Prostate gland (tissue), 2 donors: Measurements from ENCODE around the gene LNPK. TPM values are rescaled to one million over a fixed set of nuclear protein-coding genes. Genes with fewer than 3 reads are reported as not detected.

Source experiments
- DNase-seq: peaks from one replicate; pipeline ENCODE4 v3.0.0-alpha.2; 2019; ENCODE audit warnings: low spot score
- H3K27ac ChIP-seq, 2 donors: fragments of 200-600 bp; sonication (generic); 2 replicates each; pipeline ENCODE4 v1.5.1; 2017 to 2019
- H3K27me3 ChIP-seq: fragments of 200-600 bp; sonication (generic); replicated peaks from 2 replicates; pipeline ENCODE4 v1.5.1; 2019; ENCODE audit not compliant: insufficient read depth
- H3K36me3 ChIP-seq, 2 donors: fragments of 200-600 bp; sonication (generic); 1 replicate in 1 of 2; 2 replicates in 1 of 2; pipeline versions ENCODE4 v1.5.1 to v1.8.1; 2017 to 2019
- H3K4me1 ChIP-seq: fragments of 200-600 bp; sonication (generic); replicated peaks from 2 replicates; pipeline ENCODE4 v1.5.1; 2019
- H3K4me3 ChIP-seq, 2 donors: fragments of 200-600 bp; sonication (generic); 2 replicates each; pipeline ENCODE4 v1.5.1; 2017 to 2019
- H3K9me3 ChIP-seq: fragments of 200-600 bp; sonication (generic); 2 replicates; pipeline ENCODE4 v1.5.1; 2017
- POLR2A ChIP-seq: fragments of 450-650 bp; IDR thresholded peaks from one replicate; pipeline ENCODE4 v1.6.1; 2016; ENCODE audit warnings: antibody characterized with exemption, mild to moderate bottlenecking
- POLR2AphosphoS5 ChIP-seq: sonication (generic); formaldehyde crosslinking; IDR thresholded peaks from one replicate; pipeline ENCODE4 v1.6.1; 2017; ENCODE audit warnings: antibody characterized with exemption
- WGBS: methylation state at CpG from one replicate; pipeline ENCODE4 v1.1.5; 2018; 5-methylcytosine and 5-hydroxymethylcytosine counted together
- intact Hi-C: fragments of 100-400 bp; cut with DNase I; formaldehyde crosslinking; loops from one replicate; pipeline ENCODE4 v1.14.2; 2022
- total RNA-seq, 2 donors: library from RNA; depleted of rRNA; stranded (reverse); fragments of >200 nt; gene quantifications; one replicate each; pipeline ENCODE4 v1.1.0, GENCODE V29; 2016
- TF ChIP-seq, protein P1 (sequence below), 4 experiments: fragments of 200-600 bp in 2 of 4; fragments of 450-650 bp in 2 of 4; sonication (generic) in 2 of 4; IDR thresholded peaks; 1 replicate in 3 of 4; 2 replicates in 1 of 4; pipeline ENCODE4 v1.5.1; 2016 to 2019; ENCODE audit warnings: antibody characterized with exemption in 4 of 4, mild to moderate bottlenecking in 2 of 4, moderate library complexity in 2 of 4

Gene LNPK
- total RNA-seq, 2 donors from 2014 or later, result 19.7 to 21.9 TPM

DNA sequence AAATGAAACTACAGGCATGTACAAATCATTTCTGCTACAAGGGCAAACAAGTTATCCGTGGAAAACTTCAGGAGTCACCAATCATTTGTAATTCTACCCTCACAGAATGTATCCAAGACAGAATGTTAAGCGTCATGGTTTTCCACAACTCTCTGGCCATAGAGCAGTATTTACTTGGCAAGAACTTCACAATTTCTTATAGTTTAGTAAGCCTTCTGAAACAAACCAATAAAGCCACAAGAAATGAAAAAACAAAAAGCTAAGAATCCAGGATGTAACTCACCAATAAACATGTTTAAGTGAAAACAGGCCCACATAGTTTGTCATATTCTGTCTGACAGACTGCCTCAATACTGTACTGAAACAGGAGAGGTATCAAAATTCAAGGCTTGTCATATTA lies 70.3 kb downstream of the LNPK start:
- TF ChIP-seq, protein P1, sequence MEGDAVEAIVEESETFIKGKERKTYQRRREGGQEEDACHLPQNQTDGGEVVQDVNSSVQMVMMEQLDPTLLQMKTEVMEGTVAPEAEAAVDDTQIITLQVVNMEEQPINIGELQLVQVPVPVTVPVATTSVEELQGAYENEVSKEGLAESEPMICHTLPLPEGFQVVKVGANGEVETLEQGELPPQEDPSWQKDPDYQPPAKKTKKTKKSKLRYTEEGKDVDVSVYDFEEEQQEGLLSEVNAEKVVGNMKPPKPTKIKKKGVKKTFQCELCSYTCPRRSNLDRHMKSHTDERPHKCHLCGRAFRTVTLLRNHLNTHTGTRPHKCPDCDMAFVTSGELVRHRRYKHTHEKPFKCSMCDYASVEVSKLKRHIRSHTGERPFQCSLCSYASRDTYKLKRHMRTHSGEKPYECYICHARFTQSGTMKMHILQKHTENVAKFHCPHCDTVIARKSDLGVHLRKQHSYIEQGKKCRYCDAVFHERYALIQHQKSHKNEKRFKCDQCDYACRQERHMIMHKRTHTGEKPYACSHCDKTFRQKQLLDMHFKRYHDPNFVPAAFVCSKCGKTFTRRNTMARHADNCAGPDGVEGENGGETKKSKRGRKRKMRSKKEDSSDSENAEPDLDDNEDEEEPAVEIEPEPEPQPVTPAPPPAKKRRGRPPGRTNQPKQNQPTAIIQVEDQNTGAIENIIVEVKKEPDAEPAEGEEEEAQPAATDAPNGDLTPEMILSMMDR (IDR thresholded peaks at IDR 0.05), result no peak
- TF ChIP-seq POLR2AphosphoS5 (no peak), POLR2A (no peak)
- Histone ChIP-seq H3K36me3 (no peaks in the 10 kb centered on the region), H3K9me3 (no peaks in the 10 kb centered on the region), H3K4me1 (no peaks in the 10 kb centered on the region), H3K4me3 (no peak overlapping the region), H3K27ac (no peak overlapping the region), H3K27me3 (no peaks in the 10 kb centered on the region)
- DNase-seq, result no peak
- intact Hi-C loops, result no loop called here
- 24% methylated on average over 2 of the region's 2 CpGs for WGBS

GRCh38 chr2:175930504-175930903 lies 71.6 kb downstream of the LNPK start:
- intact Hi-C loops, result no loop called here
- 50% methylated on average over 1 of the region's 1 CpG for WGBS
- Histone ChIP-seq H3K4me3 (no peak overlapping the region), H3K4me1 (no peaks in the 10 kb centered on the region), H3K27ac (no peak overlapping the region), H3K27me3 (no peaks in the 10 kb centered on the region), H3K36me3 (no peaks in the 10 kb centered on the region), H3K9me3 (no peaks in the 10 kb centered on the region)
- TF ChIP-seq, protein P1 (IDR thresholded peaks at IDR 0.05), result no peak
- TF ChIP-seq POLR2A (no peak), POLR2AphosphoS5 (no peak)
- no peak for DNase-seq

- H3K4me1 ChIP-seq, result no peaks in the 10 kb centered on the region
- no peak overlapping the region for H3K27ac ChIP-seq
- no peaks in the 10 kb centered on the region for H3K36me3 ChIP-seq
- H3K9me3 ChIP-seq, result no peaks in the 10 kb centered on the region
- no peaks in the 10 kb centered on the region for H3K27me3 ChIP-seq
- TF ChIP-seq POLR2AphosphoS5 (no peak), POLR2A (no peak)
- TF ChIP-seq, protein P1 (IDR thresholded peaks at IDR 0.05), result no peak
- no peak overlapping the region for H3K4me3 ChIP-seq
- WGBS, result 44% methylated on average over 5 of the region's 5 CpGs
- intact Hi-C loops, result no loop called here
- DNase-seq, result no peak
Measured at GRCh38 chr2:175929850-175930249, 72.2 kb downstream of the LNPK start.

- TF ChIP-seq POLR2A (no peak), POLR2AphosphoS5 (no peak)
- TF ChIP-seq, protein P1 (IDR thresholded peaks at IDR 0.05), result no peak
Measured at GRCh38 chr2:175926272-175926671, 75.8 kb downstream of the LNPK start.

DNA sequence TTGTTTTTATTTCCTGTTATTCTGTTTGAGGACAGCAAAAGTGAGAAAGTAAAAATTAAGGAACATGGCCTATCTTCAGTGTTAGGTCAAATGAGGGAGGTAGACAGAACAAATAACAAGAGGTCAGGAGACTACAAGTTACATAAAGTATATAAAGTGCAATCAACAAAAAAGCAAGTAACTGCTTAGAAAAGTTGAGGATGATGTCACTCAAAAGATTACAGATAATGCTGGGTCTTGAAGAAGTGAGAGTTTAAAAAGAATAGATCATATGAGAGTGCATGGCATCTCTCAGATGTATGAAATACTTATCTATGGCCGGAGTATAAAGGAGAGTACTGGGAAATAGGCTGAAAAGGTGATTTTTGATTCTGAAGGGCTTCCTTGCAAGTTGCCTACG lies 79.9 kb downstream of the LNPK start:
- TF ChIP-seq, protein P1 (IDR thresholded peaks at IDR 0.05), result no peak
- TF ChIP-seq POLR2AphosphoS5 (no peak), POLR2A (no peak)
- Histone ChIP-seq H3K36me3 (no peaks in the 10 kb centered on the region), H3K4me3 (no peak overlapping the region), H3K9me3 (no peaks in the 10 kb centered on the region), H3K4me1 (no peaks in the 10 kb centered on the region), H3K27me3 (no peaks in the 10 kb centered on the region), H3K27ac (no peak overlapping the region)
- intact Hi-C loops, result no loop called here
- 94% methylated on average over 2 of the region's 2 CpGs for WGBS
- DNase-seq, result no peak

More at GRCh38 chr2:175926272-175926671, 75.8 kb downstream of the LNPK start:
- no peak overlapping the region for H3K4me3 ChIP-seq
- no peak overlapping the region for H3K27ac ChIP-seq
- H3K36me3 ChIP-seq, result no peaks in the 10 kb centered on the region
- no peaks in the 10 kb centered on the region for H3K4me1 ChIP-seq
- no peaks in the 10 kb centered on the region for H3K27me3 ChIP-seq
- no peak for DNase-seq
- WGBS, result 71% methylated on average over 2 of the region's 2 CpGs
- intact Hi-C loops, result no loop called here
- H3K9me3 ChIP-seq, result no peaks in the 10 kb centered on the region
